SHP77 treated with DMSO at 0.1 percent for 48 hours (cell line): ENCODE data around the gene ENTR1.

Experiments used
- DNase-seq: peaks from one replicate; lab custom pipeline; 2025; lab: John Stamatoyannopoulos, UW

The ENTR1 gene

DNA sequence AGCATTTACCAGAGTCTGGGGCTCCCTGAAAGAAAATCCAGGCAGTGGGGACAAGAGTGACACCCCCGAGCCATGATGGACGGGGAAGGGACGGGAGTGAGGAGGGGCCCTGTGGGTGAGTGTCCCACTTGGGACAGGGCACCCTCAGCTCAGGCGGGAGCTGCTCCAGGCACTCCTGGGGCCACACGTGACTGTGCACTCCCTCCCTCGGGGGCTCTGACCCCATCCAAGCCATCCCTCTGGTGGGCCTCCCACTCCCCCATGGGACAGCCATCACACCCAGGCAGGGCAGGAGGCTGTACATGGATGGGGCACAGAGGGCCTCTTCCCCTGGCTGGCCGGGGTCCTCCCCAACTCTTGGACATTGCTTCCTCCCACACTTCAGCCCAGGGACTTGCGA lies 34.0 kb downstream of the ENTR1 start:
- DNase-seq = no peak

DNA sequence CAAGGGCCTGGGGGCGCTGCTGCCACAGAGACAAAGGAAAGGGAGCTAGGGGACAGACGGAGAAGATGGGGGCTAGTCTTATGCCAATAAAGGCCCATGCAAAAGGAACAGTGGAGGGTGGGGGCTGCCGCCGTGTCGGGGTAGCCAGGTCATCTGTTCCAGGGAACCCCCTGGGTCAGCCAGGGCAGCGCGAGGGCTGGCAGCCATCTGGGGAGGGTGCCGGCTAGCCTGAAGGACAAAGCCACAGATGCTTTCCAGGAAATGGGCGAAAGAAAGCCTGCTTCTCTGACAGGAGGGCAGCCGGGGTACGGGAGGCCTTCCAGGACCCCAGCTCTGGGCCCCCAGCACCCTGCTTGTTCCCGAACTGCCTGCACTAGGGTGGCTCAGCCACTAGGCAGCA lies 35.3 kb downstream of the ENTR1 start:
- no peak for DNase-seq

DNA sequence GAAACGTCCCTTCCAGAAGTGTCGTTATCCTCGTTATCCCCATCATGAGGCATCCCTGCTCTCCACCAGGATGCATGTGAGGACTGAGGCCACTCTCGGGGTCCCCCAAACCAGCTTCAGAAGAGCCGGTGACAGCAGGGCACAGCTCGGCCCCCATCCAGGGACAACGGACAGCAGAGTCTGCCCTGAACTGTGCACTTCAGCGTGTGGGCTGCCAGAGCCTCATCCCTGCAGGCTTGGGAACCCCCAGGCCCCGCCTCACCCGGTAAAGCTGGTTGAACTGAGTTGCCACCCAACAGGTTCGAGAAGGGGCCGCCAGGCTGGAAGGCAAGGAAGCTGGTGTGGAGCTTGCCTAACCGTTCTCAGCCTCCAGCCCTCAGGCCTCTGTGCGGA lies 36.2 kb downstream of the ENTR1 start:
- no peak for DNase-seq

DNA sequence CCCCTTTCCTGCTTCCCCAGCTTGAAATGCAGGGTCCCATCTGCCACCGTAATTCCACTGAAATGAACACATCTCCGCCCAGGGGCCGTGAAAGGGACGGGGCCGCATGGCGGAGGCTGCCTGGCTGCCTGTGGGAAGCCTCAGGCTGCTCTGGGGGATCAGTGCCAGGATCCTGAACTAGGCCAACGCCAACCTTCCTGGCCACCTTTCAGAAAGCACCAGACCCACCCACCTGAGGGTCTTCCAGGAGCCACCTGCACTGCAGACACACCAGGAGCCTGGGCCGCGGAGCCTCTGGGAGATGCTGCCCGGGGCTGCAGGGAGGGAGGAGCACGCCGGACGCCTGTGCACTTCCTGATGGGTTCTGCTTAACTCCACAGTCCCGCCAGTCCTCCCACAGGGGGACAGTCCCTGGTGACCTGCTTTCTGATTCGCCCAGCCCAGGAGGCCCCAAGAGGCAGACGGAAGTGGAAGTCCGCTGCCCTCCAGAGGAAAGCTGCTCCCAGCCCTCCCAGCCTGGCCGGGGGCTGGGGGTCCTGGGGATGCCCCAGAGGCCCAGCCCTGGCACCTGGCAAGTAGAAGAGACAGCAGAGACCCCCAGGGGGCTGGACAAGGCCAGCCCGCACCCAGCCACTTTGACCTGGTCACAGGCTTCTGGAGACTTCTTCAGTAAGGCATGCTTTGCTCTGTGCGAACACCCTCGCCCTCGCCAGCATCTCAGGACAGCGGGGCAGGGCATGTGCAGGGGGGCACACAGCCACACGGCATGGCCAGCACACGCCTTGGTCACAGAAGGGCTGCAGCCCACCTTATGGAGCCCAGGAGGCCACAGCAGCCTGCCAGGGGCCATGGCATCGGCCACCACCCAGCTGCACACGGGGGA lies 36.9 kb downstream of the ENTR1 start, which contains the start of gene CARD9:
Gene CARD9, minus strand, starts transcription at position 370 of the 883 bp plus-strand sequence. CDS start 1,591 bp downstream, outside the sequence.
- no peak for DNase-seq

DNA sequence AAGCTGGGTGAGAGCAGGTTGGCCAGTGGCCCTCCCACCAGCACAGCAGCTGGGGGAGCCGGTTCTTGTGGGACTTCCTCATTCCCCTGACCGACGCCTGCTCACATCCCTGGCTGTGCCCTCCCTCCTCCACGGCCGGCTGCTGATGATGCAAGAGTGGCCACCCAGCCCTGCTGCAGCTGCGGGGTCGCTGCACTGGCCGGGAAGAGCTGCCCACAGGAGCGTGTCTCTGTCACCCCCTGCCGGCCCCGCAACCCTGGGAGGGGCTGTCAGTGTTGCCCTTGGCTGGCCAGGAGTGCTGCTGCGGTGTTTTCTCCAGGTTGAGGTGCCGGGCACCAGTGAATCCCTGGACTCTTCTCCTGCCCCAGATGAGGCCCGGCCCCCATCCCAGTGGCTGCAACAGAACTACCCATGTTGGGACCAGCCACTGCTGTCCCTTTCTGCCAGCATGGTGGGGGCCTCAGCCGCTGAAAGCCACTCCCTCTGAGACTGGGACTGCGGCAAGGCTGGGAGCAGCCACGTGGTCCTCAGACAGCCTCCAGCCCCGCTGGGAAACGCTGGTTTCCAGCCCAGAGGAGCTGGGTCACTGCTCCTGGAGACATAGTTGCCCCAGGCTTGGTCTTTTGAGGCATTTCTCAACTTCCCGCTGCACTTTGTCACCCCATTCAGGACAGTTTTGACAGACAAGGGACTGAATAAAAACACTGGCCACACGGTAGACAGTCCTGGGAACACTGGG lies 37.7 kb downstream of the ENTR1 start:
- DNase-seq = peak; percentile 20

DNA sequence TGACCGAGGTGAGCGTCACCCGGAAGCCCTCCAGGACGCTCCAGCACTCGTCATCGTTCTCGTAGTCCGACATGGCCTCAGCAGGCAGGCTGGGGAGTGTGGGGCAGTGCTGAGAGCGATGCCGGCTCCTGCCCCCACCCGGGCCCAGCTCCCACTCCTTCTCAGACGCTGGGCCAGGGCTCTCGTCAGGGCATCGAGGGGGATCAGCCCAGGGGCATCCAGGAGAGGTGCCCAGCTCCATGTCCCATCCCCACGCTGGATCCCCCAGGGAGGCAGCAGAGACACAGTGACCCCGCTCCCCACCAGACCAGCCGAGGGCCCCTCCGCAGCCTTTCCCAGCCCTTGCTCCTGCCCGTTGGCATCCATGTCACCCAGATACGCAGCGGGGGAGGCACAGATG lies 38.4 kb downstream of the ENTR1 start:
- DNase-seq = no peak

DNA sequence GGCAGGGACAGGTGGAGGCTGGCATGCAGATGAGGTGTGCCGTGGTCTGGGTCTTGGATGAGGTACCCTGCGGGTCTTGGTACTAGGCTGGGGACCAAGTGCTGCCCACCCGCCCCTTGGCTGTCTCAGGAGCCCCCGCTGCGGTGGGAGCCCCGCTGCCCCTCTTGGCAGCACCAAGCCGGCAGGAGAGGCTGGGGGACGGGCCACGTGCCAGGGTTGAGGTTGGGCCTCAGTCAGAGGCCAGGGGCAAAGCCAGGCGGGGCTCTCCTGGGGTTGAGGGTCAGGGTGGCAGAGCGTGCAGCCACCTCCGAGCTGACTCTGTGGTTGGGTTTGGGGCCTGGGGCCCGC lies 38.9 kb downstream of the ENTR1 start:
- DNase-seq = no peak

DNA sequence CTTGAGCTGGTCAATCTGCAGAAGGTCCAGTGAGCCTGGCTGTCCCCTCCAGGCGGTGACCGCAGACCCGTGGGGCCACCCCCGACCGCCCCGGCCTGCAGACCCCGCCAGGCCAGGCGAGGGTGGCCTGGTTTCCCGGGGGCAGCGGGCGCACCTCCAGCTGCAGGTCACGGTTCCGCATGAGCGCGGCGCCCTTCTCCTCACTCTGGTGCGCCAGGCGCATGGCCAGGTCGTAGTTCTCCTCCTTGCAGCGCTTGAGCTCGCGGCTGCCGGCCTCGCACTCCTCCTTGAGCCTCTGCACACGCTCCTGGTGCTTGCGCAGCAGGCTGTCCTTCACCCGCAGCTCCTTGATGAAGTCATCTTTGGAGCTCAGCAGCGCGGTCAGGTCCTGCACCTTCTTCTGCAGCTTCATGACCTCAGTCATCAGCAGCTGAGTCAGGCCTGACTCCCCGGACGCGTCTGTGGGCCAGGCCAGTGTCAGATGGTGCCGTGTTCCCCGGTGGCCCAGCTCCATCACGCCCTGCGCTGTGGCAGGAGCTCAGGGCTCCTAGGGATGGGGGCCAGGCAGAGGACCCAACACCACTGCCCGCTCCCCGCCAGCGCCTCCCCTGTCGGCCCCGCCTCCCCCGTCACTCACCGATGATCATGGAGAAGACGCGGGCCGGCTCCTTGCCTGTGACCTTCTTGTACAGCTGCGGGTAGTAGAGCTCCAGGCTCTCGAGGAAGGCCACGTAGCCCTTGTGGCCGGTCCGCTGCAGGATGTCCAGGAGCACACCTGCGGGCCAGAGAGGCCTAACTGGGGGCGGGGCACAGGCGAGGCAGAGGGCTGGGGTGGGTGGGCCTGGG lies 39.5 kb downstream of the ENTR1 start:
- no peak for DNase-seq

DNA sequence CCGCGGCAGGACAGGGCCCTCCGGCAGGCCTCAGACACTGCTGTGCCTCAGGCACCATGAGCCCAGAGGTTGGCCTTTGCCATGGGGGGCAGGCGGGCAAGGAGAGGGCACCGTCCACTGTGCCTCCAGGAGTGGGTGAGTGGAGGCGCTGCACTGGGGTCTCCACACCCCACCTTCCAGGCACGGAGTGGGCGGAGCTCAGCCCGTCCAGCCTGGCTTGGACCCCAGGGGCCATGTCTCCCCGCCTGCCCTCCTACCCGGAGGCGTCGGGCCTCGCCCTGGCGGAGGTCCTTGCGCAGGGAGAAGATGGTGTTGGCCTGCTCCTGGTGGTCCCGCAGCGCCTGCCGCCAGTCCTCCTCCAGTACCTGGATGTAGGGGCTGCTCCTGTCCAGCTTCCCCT lies 40.4 kb downstream of the ENTR1 start:
- no peak for DNase-seq

DNA sequence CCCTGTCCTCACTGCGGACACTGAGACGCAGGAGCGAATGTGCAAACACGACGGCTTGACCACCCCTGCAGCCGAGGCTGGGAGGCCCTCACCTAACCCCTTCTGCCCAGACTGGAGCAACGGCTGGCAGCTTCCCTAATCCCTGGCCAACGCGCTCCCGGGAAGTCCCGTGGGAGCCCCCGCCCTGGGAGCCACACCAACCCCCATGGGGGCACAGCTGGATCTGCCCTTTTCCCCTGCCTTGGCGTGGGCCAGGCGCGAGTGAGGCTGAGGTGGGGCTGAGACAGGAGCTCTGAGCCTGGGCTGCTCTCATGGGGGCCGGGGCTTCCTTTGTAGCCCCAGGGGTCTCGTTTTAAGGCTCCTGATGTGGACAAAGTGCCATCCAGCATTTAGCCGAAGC lies 42.2 kb downstream of the ENTR1 start:
- DNase-seq = no peak

DNA sequence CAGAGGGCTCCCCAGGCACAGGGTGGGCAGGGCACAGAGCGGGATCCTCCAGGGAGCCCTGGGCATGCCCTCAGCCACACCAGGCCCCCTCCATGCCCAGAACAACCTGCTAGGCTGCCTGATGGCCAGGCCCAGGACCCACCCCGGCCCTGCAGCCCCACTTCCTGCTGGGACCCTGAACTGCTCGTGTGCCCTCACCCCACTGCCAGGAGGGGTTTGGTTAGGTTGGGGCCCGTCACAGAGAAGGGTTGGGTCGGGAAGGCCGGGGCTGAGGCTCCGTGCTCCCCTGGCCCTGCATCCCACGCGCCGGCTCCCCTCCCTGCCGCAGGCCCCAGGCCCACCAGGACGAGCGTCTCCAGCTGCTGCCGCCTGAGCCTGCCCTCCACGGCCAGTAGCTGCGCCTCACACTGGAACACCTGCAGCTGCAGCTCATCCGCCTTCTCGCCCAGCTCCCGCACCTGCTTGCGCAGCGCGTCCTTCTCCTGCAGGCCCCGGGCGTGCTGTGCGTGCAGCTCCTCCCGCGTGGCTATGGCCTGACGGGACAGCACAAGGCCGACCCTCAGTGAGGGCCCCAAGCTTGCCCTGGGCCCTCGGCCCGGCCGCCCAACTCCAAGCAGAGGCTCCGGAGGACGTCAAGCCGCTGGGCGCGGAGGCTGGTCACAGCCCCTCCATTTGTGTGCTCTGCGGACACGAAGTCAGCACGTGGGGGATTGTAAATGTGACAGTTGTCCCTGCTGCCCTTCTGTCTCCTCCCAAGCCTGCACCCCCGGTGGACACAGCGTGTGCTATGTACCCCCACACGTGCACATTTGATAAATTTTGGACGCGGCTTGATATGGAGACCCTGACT lies 42.9 kb downstream of the ENTR1 start:
- peak; percentile 37 for DNase-seq

DNA sequence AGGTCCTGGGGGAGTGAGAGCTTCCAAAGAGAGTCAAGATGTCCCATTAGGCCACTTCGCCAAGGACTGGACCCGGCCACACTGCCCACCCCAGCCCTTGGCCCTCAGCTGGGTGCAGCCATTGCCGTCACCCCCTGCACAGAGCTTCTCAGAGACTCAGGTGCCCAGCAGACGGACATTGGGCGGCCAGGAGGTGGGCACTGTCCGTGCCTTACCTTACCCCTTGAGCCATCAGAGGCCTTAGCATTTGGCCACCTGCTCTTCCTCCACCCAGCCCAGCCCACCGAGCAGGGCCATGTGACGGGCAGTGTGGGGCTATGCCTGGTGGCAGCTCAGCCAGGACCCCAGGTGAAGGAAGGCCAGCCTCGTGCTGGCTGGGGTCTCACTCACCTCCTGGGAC lies 43.6 kb downstream of the ENTR1 start:
- DNase-seq = no peak

DNA sequence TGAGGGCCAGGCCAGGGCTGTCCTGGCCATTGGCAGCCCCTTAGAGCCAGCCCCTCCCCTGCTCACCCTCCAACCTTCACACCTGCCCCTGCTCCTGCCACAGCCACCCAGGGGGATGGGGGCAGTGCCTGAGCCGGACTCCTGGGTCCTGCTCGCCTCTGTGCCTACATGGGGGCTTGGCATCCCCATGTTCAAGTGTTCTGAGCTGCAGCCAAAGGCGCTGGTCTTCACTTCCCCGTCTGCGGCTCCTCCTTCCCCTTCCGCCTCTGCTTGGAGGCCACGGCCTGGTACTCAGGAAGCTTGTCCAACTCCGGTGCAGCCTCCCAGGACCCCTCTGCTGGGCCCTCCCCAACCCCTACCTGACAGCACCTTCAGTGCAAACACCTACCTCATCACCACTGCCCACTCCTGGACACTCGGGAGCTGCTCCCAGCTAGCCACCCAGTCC lies 44.6 kb downstream of the ENTR1 start:
- DNase-seq = no peak

DNA sequence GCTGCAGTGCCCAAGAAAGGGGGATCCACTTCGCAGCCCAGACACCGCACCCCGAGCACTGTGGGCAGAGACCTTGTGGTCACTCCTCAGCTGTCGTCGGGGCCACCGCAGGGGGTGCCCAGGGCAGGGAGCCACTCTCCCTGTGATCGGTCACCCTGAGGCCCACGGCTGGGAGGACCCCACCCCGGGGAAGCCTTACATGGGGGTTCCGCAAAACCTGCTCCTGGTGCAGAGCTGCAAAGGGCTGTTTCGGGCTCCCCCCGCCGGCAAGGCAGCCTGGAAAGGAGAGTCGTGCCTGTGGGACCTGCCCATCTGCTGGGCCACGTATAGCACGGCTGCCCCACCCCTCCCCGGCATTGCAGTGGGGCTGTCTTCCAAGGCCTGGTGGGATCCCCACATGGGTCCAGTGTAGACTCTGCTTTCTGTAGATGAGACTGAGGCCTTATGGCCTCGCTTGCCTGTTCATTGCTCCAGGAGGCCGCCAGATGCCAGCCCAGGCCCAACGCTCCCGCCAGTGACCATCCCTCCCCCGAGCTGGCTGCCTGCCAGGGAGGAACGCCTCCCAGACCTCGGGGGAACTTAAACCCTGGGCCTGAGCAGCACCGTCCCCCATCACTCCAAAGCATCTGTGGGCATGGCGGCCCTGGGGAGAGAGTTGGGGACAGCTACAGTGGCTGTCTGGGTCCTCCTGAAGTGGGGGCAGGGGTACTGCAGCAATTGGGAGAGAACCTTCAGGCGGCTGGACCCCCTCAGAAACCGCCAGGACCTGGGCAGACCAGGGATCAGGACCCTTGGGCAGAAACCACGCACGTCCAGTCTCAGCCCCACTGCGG lies 45.3 kb downstream of the ENTR1 start:
- DNase-seq = no peak

DNA sequence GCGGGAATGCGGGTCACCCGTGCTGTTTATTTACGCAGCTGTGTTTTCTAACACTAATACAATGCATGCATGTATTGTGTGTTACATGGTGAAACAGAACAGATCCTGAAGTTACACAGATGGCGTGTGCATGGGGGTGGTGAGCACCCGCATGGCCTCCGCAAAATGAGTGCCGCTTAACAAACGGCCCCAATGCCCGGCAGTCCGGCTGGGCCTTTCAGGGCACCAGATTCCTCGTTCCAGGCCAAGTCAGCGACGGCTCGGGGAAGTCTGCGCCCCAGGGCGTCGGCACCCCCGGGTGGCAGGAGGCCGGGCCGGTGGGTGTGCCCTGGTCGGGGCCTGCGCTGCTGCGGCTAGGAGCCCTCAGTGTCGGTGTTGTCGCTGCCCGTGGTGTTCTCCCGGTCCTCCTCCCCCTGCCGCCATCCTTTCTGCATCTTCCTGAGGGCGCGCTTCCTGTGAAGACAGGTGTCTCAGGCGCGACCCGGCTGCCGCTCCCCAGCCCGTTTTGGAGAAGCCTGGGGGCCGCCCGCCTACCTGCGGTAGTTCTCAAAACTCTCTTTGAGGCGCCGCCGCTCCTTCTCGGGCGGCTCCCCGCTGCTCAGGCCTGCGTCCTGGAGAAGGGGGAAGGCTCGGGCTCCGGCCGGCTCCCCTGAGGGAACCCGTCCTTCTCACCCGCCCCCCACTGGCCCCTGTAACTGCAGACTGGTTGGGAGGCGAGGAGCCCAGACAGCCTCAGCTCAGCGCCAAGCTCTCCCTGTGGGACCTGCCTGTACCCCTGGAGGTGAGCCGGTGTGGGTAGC lies 46.3 kb downstream of the ENTR1 start:
- DNase-seq = no peak

DNA sequence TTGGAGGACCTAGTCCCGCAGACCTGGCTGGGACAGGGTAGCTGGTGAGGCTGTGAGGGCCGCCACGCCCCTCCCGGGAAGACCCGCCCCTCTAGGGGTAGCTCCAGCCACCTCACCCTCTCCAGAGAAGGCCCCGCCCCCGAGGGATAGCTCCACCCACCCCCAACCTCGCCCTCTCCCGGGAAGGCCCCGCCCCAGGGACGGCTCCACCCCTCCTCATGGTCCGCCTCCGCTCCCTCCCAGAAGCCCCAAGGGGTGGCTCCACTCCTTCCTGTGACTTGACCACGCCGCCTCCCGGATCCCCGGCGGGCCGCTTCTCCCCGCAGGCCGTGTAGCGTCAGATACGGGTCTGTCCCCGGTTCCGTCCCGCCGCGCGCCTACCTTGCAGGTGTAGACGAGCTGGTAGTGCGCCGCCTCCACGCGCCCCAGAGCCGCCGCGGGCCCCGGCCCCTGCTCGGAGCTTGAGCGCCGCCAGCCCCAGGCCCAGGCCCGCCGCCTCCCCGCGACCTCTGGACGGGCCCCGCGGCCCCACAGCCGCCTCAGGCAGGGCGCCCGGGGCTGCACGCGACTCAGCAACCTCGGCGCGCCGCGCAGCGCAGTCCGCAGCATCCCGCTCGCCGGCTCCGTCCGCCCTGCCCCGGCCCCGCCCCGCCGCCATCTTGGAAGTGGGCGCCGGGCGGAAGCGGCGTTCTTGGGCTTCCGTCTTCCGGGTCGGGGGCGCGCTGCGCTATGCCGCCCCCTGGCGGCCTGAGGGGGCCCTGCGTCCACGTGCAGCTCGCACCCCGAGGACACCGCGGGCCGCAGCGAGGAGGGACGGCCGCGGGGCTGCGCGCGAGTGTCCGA lies 47.1 kb downstream of the ENTR1 start, which contains the start of gene DNLZ:
Gene DNLZ, minus strand, starts transcription at position 639 of the 843 bp plus-strand sequence. Its CDS starts 30 bp downstream, at position 609.
- DNase-seq = peak; percentile 65

DNA sequence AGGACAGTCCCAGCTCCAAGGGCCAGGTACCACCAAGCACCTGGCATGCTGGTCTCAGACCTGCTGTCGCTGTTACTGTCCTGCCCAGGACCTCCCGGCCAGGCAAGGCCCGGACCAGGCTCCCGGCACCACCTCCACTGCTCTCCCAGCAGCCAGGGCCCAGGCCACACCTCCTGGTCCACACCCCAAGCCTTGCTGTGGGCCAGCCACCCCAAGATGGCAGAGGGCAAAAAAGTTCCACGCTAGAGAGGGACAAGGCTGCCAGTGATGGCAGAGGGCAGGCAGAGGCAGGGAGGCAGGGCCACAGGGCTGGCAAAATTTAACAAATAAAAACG lies 48.0 kb downstream of the ENTR1 start:
- no peak for DNase-seq

DNA sequence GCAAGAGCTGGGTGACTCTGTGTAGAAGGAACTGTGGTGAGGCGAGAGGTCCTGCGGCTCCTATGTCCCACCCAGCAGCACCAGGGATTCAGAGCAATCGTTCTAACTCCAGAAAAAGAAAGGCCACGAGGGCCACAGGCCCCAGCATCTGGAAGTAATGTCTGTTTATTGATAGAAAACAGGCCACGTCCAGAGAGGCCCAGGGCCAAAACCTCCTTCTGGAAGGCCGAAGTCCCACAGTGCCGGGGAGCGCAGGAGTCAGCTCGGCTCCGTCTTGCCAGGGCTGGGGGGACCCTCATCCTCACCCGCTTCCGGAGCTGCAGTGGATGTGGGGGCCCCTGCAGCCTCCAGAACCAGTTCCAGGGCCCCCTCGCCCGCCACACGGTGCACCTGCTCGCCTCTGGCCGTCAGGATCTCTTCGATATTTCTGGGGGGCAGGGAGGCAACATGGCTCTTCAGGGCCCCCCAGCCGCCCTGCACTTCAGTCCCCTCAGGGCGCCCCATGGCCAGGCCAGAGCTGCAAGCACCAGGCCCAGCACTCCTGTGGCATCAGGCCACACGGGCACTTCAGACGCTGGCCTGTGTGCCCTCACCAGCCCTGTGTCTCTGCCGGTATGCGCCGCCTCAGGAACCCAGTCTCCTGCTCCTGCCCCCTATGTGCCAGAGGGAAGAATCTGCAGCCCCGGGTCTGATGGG lies 48.5 kb downstream of the ENTR1 start:
- DNase-seq = no peak
